Mesangial cell (primary cell): ENCODE results near the gene EIF1AX. TPM values are rescaled to one million over a fixed set of nuclear protein-coding genes. Genes with fewer than 3 reads are reported as not detected.

ENCODE experiments used
- total RNA-seq: library from RNA; depleted of rRNA; stranded (reverse); fragments of >200 nt; gene quantifications from 2 replicates; pipeline ENCODE4 v1.2.3, GENCODE V29; 2015

Gene EIF1AX
- total RNA-seq = 16.9 and 29.2 TPM in 2 replicates

DNA sequence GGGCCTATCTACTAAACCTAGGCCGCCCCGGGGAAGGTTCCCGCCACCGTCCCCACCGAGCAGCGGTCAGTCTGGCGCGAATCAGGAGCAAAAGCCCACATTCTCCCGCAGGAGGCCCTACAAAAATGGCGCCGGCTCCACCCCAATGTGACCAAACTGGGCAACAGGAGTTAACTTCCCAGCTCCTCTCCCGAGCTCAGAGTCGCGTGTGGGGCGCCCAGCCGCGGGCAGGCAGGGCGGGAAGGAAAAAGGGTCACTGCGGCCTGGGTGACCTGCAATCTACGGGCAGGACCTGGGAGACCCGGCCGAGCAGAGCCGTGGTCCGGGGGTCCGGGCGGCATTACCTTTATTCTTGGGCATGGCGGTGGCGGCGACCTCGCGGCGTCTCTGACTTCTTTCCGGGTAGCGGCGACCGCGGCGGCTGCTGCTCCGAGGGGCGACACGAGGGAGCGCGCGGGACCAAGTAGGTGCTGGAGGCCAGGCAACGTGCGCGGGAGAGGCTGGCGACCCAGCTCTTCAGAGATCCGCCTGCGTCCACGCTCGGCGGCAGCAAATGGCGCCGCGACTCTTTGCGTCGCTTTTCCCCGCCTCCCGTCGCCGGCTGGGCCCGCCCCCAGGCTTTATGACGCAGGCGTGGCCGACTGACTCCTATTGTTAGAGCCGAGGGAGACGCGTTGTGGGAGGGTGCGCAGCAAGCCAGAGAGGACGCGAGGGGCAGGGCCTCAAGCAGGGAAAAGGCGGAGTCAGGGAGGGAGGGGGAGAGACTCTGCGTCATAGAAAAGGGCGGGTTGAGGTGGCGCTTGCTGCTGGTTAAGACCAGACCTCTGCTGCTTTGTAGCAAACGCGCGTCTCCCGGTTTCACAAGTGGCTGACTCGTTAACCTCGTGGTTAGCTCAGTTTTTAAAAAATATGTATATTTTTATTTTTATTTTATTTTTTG lies at the start of gene EIF1AX:
Gene EIF1AX, minus strand, starts transcription at position 558 of the 940 bp plus-strand sequence. Its CDS starts 198 bp downstream, at position 360.

DNA sequence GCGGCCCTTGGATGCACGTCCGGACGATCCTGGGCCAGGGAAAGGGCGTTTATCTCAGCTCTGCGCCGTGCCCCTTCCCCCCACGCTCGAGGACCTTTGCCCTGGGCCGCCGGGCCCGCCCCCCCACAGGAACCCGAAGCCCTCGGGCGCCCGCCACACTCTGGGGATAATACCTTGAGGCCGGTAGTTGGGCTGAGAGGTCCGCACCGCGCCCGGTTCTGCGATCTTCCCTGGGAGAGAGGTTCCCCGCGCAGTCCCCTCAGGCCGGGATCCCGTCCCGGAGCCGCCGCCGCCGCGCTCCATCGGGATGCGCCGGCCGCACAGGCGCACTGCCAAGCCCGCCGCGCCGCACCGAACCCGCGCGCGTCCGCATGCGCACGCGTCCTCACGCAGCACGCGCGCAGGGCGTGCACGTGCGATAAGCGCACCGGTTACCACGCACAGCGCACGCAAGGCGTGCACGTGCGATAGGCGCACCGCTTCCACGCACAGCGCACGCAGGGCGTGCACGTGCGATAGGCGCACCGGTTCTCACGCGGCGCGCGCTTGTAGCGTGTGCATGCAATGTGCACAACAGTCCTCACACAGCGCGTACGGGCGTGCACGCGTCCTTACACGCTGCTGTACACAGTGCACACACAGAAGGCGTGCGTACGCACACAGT lies 24.9 kb downstream of the EIF1AX start, which contains the start of gene MAP7D2:
Gene MAP7D2, minus strand, starts transcription at position 331 of the 664 bp plus-strand sequence. Its CDS starts 28 bp downstream, at position 303.

Other genes starting within 250 kb of the EIF1AX start
- 0.65 and 2.4 TPM in 2 replicates for gene BCLAF3, start 150.8 kb downstream of the EIF1AX start, total RNA-seq
- 0.65 and 1.6 TPM in 2 replicates for gene MAP7D2, start 24.9 kb downstream of the EIF1AX start, total RNA-seq
- 18.1 and 23.7 TPM in 2 replicates for gene RPS6KA3, start 125.1 kb upstream of the EIF1AX start, total RNA-seq